Stimulated activated CD8-positive, alpha-beta memory T cell treated with anti-CD3 and anti-CD28 coated beads, Interleukin-7, amount 100 ng/mL, for 4 hours (primary cell): ENCODE results near the gene ABCC8.

Experiments used
- DNase-seq, 2 donors: peaks; one replicate each; pipeline ENCODE4 v3.0.0-alpha.2; 2020; ENCODE audit warnings: low read depth in 2 of 2

The ABCC8 gene

GRCh38 chr11:17352950-17353820 is 123.5 kb downstream of the ABCC8 start:
- peak; percentile 67 to 75 for DNase-seq

- peak; percentile 50 to 71 for DNase-seq
These were observed 125.0 kb downstream of the ABCC8 start, which contains the start of gene NCR3LG1 for GRCh38 chr11:17351510-17352176. Gene NCR3LG1 (plus strand): TSS chr11:17351800. CDS start chr11:17351970, 170 bp downstream.

DNA sequence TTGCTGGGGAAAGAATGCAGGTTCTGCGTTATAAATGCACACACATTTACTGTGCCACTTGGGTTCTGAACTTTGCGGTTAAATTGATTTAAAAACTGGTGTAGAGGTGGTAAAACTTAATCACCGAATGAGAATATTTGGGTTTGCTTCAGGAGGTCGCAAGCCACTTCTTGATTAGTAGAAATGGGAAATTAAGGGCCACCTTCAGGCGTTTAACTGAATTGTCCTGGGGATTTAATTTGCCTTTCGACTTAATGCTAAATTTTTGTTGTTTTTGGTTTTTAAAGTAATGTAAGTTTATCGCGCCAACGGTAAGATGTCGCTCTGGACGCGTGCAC is 125.5 kb downstream of the ABCC8 start:
- DNase-seq: no peak

- DNase-seq: no peak
These were observed 126.0 kb downstream of the ABCC8 start for GRCh38 chr11:17350455-17351171.

DNA sequence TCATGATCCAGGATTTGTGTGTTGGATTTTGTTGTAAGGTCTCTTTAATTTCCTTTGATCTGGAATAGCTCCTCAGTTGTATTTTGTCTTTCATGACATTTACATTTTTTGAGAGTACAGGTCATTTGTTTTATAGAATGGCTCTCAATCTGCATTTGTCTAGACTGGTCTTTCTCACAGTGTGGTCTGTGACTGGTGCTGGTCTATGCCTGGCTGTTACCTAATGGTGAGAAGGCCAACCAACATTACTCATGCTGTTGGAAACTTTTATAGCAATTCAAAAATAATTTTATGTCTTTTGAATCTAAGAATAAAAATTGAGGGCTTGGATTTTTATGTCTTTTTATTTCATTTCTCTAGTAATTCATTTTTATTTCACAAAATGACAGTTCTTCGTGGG is 129.0 kb downstream of the ABCC8 start:
- DNase-seq: no peak

DNA sequence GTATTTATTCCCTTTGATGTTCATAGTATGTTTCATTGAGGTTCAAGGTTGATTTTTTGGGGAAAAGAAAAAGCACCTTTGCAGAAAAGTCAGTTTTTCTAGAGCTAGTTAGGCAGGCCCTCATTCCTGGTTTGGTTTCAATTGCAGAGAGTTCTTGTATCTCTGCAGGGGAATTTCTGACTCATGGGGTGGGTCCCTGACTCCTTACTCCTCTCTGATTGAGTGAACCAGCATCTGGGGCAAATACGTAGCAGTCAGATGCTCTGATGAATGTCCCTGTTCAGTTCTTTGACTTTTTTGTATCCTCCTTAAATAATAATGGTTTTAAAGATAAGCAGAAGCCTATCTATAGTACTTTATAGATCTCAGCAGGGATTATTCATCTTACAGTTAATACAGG is 132.7 kb downstream of the ABCC8 start:
- peak; percentile 5 to 15 for DNase-seq

GRCh38 chr11:17343257-17343656 is 133.4 kb downstream of the ABCC8 start:
- no peak for DNase-seq
